Skeletal muscle tissue (tissue), 4 donors: ENCODE data around the gene B3GAT1. TPM values are rescaled to one million over a fixed set of nuclear protein-coding genes. Genes with fewer than 3 reads are reported as not detected.

ENCODE experiments used
- H3K27ac ChIP-seq: one replicate; pipeline ENCODE4 v1.7.0; 2013; ENCODE audit warnings: mild to moderate bottlenecking, low read depth, low read length, inconsistent platforms
- H3K27me3 ChIP-seq, 3 donors: one replicate each; pipeline ENCODE4 v1.7.0; 2013; ENCODE audit warnings: low read length in 3 of 3; ENCODE audit not compliant: control insufficient read depth in 3 of 3, insufficient read depth in 3 of 3
- H3K36me3 ChIP-seq, 3 donors: one replicate each; pipeline ENCODE4 v1.7.0; 2013; ENCODE audit warnings: low read length in 3 of 3; ENCODE audit not compliant: control insufficient read depth in 3 of 3, insufficient read depth in 3 of 3
- H3K4me1 ChIP-seq, 3 donors: one replicate each; pipeline ENCODE4 v1.7.0; 2013; ENCODE audit warnings: low read length in 3 of 3, mild to moderate bottlenecking in 3 of 3; ENCODE audit not compliant: control insufficient read depth in 3 of 3, insufficient read depth in 3 of 3
- H3K4me3 ChIP-seq, 3 donors: one replicate each; pipeline ENCODE4 v1.7.0; 2013; ENCODE audit warnings: low read length in 3 of 3
- H3K9ac ChIP-seq, 3 donors: one replicate each; pipeline ENCODE4 v1.7.0; 2013; ENCODE audit warnings: low read length in 3 of 3, mild to moderate bottlenecking in 3 of 3, moderate library complexity in 2 of 3, low read depth in 1 of 3
- H3K9me3 ChIP-seq, 3 donors: one replicate each; pipeline ENCODE4 v1.7.0; 2013; ENCODE audit warnings: low read length in 3 of 3; ENCODE audit not compliant: control insufficient read depth in 3 of 3
- total RNA-seq: library from RNA; depleted of rRNA; stranded (reverse); fragments of >200 nt; gene quantifications from one replicate; pipeline ENCODE4 v1.2.3, GENCODE V29; 2014
- donor health status: Osteomylitis.

Gene B3GAT1
- total RNA-seq, 1 donor from 2014 or later, result under 0.01 TPM

DNA sequence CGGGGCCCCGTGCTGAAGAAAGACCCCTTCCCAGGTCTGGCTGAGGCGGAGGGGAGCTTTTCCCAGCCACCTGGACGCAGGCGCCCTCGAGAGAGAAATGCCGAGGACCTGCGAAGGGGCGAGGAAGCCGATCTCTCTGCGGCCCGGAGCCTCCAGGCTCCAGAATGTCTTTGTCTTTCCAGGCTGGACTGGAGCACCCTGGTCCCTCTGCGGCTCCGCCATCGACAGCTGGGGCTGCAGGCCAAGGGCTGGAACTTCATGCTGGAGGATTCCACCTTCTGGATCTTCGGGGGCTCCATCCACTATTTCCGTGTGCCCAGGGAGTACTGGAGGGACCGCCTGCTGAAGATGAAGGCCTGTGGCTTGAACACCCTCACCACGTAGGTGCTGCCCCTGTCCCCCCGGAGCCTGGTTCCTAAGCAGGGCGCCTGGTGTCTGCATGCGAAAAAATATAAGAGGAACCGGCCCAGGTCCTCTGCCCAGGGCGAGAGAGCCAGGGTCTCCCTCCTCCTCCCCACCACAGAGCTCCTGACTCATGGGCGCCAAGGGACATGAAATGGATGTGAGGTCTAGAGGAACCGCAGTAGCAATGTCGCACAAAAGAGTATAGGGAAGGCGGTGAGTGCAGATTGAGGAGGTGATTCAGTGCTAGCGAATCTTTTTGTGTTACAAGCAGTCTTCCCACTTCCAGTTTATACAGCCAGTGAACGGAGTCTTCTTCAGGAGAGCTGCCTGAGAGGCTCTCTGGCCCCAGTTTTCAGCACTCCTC, 69.3 kb downstream of the B3GAT1 start:
- H3K36me3 ChIP-seq, result no peaks in the 10 kb centered on the region
- H3K9me3 ChIP-seq, result no peaks in the 10 kb centered on the region

DNA sequence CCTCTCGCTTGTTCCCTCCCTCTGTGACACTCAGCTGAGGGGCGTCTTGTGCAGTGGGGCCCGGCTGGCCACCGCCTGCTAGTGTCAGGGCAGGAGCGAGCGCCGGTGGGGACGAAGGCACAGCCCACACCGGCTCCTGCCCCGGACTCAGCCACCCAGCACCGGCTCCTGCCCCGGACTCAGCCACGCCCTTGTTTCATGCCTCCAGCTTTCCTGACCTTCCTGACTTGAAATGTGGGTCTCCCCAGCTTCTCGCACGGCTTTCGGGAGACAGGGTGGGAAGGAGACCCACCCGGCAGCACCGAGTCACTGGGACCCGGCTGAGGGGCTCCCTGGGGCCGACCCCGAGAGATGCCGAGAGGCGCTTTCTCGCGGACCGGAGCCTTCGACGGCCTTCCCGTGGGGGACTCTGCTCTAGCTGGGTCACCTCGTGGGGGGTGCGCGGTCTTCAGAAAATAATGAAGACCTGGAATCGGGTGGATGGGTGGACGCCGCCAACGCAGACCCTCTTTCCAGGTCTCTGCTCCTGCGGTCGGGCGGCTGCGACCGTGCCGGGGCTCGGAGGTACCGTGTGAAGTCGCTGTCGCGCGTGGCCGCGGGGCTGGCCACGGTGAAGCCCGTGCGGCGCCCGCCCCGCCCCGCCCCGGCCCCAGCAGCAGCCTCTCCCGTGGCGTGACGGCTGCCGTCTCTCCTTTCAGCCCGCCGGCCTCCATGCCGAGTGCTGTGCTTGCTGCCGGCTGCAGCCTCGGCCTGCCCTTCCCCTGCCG, 70.1 kb downstream of the B3GAT1 start:
- Histone ChIP-seq H3K27ac (no peak overlapping the region), H3K9ac (no peak overlapping the region), H3K4me3 (no peak overlapping the region), H3K27me3 (peaks cover 4 to 9% (median 8%) of the 10 kb centered on the region in 3 donors), H3K9me3 (no peaks in the 10 kb centered on the region), H3K36me3 (no peaks in the 10 kb centered on the region), H3K4me1 (no peaks in the 10 kb centered on the region)

More for the DNA sequence above, 69.3 kb downstream of the B3GAT1 start:
- H3K4me3 ChIP-seq, result no peak overlapping the region
- H3K27me3 ChIP-seq, result peaks cover 5 to 9% (median 8%) of the 10 kb centered on the region in 3 donors
- H3K9ac ChIP-seq, result no peak overlapping the region
- H3K4me1 ChIP-seq, result no peaks in the 10 kb centered on the region
- H3K27ac ChIP-seq, result no peak overlapping the region

DNA sequence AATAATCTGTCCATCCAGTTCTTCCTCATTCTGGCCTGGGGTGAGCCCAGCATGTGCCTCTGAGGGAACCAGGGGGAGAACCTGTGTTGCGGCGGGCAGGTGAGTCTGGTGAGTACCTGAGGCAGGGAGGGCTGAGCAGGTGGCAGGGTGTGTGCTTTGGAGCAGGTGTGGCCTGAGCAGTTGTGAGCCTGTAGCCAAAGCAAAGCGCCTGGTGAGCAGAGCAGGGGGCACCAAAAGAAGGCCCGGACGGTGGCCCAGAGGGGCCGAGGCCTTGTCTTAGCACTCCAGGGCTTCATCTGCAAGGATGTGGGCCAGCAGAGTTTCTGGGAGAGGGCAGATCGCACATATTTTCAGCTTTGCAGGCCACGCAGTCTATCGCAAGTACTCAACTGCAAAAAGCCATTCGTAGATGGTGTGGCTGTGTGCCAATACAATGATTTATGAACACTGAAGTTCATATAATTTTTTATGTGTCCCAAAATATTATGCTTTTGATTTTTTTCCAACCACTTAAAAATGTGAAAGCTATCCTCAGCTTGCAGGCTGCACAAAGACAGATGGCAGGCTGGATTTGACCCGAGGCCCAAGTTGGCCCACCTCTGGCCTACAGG, 71.6 kb downstream of the B3GAT1 start:
- Histone ChIP-seq H3K4me3 (no peak overlapping the region), H3K36me3 (no peaks in the 10 kb centered on the region), H3K4me1 (no peaks in the 10 kb centered on the region), H3K27ac (no peak overlapping the region), H3K9ac (no peak overlapping the region), H3K27me3 (peaks cover 0 to 10% (median 8%) of the 10 kb centered on the region in 3 donors), H3K9me3 (no peaks in the 10 kb centered on the region)

DNA sequence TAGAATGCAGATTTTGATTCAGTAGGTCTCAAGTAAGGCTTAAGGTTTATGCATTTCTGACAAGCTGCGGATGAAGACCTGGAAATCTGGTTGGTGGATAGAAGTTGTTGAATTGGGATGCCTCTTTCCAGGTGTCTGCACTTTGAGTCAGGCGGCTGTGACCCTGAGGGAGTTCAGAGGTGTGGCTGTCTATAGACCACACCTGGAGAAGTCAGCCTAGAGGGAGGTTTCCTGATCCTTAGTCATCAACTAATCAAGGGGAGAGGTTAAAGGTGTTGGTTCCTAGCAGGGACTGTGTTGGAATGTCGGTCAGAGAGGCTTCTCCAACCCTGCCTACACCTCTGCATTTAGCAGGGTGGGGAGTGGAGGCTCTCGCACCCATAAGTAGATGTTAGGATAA, 72.3 kb downstream of the B3GAT1 start:
- Histone ChIP-seq H3K4me1 (no peaks in the 10 kb centered on the region), H3K36me3 (no peaks in the 10 kb centered on the region), H3K9me3 (no peaks in the 10 kb centered on the region), H3K27ac (no peak overlapping the region), H3K27me3 (peaks cover 0 to 11% (median 8%) of the 10 kb centered on the region in 3 donors), H3K4me3 (no peak overlapping the region), H3K9ac (no peak overlapping the region)

DNA sequence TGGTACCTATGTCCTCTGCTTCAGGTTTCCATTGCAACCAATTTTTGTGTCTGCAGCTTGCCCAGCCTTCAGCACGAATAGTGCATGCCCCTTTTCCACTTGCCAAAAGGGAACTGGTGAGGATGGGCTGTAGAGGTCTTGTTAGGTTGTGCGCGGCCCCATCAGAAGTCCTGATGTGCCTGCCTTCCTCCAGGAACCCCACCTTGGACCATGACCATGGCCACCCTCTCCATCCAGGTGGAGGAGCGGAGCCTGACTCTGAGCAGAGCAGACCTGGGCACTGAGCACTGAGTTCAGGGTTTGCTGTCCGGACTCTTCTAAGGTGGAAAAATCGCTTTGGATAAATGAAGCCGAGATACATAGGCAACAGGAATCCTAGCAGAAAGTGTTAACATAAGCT, 73.4 kb downstream of the B3GAT1 start:
- no peaks in the 10 kb centered on the region for H3K36me3 ChIP-seq
- H3K9ac ChIP-seq, result no peak overlapping the region
- peaks cover 0 to 9% (median 7%) of the 10 kb centered on the region in 3 donors for H3K27me3 ChIP-seq
- H3K27ac ChIP-seq, result no peak overlapping the region
- no peaks in the 10 kb centered on the region for H3K4me1 ChIP-seq
- no peak overlapping the region for H3K4me3 ChIP-seq
- H3K9me3 ChIP-seq, result no peaks in the 10 kb centered on the region

DNA sequence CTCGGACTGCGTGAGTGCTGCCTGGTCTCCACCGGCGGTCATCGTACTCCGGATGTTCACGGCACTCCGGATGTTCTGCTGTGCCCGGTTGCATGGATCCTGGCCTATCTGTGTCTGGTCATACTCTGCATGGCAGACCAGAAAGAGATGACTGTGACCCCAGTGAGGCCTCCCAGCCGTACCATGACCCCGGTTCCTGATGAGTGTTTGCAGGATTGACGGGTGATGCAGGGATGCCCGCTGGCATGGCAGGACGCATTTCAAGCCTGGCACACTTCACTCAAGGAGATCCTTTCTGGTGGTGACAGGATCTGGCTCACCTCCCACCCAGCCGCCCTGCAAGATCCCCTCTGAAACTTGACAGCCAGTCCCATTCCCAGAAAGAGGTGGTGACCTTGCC, 74.0 kb downstream of the B3GAT1 start:
- Histone ChIP-seq H3K9me3 (no peaks in the 10 kb centered on the region), H3K9ac (no peak overlapping the region), H3K36me3 (no peaks in the 10 kb centered on the region), H3K4me1 (no peaks in the 10 kb centered on the region), H3K4me3 (no peak overlapping the region), H3K27me3 (peaks cover 0 to 11% (median 4%) of the 10 kb centered on the region in 3 donors), H3K27ac (no peak overlapping the region)

DNA sequence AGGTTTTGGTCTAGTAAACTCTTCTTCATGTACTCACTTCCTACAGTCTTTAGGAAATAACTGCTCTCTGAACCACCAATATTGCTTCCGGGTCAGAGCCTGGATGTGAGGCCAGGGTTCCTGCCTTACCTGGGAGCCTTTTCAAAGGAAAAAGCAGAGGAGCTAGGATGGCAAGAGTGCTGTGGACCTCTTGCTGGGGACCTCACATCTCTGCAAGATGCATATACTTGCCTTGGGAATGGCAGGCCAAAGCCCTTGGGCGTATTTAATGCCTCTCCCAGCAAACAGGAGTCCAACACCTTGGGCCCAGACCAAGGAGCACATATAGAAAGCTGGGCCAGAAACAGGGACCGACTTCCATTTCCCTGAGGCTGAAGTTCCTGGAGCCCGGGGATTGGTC, 75.0 kb downstream of the B3GAT1 start:
- H3K9me3 ChIP-seq, result no peaks in the 10 kb centered on the region
- peaks cover 0 to 13% (median 0%) of the 10 kb centered on the region in 3 donors for H3K27me3 ChIP-seq
- H3K4me3 ChIP-seq, result no peak overlapping the region
- no peak overlapping the region for H3K27ac ChIP-seq
- H3K4me1 ChIP-seq, result peaks cover under 1 to 8% (median 7%) of the 10 kb centered on the region in 3 donors
- H3K9ac ChIP-seq, result no peak overlapping the region
- no peaks in the 10 kb centered on the region for H3K36me3 ChIP-seq

DNA sequence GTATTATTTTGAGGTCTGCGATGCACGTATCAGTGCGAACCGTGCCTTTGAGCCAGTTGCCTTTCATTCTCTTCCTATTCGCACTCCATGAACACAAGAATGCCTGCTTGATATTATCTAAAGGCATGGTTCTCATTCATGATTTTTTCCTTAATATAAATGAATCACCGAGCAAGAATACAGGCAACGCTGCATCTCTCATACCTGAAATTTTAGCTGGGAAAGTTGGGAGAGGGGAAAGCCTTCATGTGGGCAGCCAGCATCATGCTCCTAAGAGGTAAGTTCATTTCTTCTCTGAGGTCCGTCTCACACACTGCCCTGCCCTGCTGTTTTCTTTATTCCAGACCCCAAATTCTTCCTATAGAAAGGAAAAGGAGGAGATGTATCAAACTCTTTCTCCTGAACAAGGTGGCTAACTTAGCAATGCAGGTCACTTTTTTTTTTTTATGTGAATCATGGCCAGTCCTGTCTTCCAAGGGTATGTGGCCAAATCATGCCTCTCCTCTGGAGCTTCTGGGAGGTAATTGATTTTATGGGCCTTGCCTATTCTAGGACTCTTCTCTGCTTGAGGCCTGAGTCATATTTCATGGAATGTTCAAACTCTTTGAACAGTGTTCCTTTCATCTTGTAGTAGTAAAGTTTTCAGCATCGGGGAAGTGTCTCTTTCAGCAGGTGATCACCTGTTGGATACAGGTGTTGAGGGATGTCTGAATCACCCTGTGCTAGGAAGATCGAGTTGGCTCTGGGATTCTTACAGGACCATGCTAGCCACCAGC, 77.1 kb downstream of the B3GAT1 start:
- Histone ChIP-seq H3K4me3 (no peak overlapping the region), H3K4me1 (peaks cover 4 to 19% (median 8%) of the 10 kb centered on the region in 3 donors), H3K27me3 (peaks cover 0 to 13% (median 0%) of the 10 kb centered on the region in 3 donors), H3K27ac (no peak overlapping the region), H3K9ac (no peak overlapping the region), H3K36me3 (no peaks in the 10 kb centered on the region), H3K9me3 (no peaks in the 10 kb centered on the region)

DNA sequence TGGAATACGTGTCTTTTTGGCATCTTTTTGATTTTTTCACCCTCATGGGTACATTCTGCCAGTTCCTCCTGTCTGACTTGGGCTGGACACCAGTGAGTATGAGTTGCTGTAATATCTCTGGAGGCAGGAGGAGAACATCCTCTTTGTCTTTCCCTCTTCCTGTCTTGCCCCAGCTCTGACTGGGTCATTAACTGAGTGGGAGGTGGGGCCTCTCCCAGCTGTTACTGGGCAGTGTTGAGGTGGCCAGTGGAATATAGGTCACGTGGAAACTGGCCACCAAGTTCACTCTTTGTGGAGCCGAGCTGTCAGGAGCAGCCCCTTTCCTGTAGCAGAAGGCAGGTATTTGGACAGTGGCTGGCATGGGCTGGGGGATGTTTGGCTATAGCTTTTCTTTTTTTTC, 78.1 kb downstream of the B3GAT1 start:
- H3K27me3 ChIP-seq, result peaks cover 0 to 13% (median 0%) of the 10 kb centered on the region in 3 donors
- H3K4me3 ChIP-seq, result no peak overlapping the region
- H3K36me3 ChIP-seq, result no peaks in the 10 kb centered on the region
- no peak overlapping the region for H3K9ac ChIP-seq
- H3K27ac ChIP-seq, result no peak overlapping the region
- no peaks in the 10 kb centered on the region for H3K9me3 ChIP-seq
- H3K4me1 ChIP-seq, result peaks cover 4 to 19% (median 8%) of the 10 kb centered on the region in 3 donors
